RWPE1 (cell line): ENCODE results near the gene PIK3C2G.

ENCODE experiments used
- CTCF ChIA-PET: fragments of 350-600 bp; sonication (Branson Sonifier 250); formaldehyde crosslinking; extraction: SDS; loops from one replicate; lab custom pipeline; 2021; lab: Yijun Ruan, JAX
- POLR2A ChIA-PET: fragments of 400-600 bp; formaldehyde crosslinking; extraction: SDS; loops from one replicate; lab custom pipeline; 2020; ENCODE audit warnings: antibody characterized with exemption; ENCODE audit not compliant: low non-redundant PET; lab: Yijun Ruan, JAX
- DNase-seq: peaks from one replicate; pipeline ENCODE4 v3.0.0; 2012; ENCODE audit warnings: low spot score
- H3K27ac ChIP-seq: fragments of 450-650 bp; 2 replicates; pipeline ENCODE4 v1.5.1; 2017
- TF ChIP-seq, protein P1 (sequence below): fragments of 450-650 bp; conservative IDR thresholded peaks from 2 replicates; pipeline ENCODE4 v1.5.1; 2017; ENCODE audit warnings: low read depth, mild to moderate bottlenecking

The PIK3C2G gene

DNA sequence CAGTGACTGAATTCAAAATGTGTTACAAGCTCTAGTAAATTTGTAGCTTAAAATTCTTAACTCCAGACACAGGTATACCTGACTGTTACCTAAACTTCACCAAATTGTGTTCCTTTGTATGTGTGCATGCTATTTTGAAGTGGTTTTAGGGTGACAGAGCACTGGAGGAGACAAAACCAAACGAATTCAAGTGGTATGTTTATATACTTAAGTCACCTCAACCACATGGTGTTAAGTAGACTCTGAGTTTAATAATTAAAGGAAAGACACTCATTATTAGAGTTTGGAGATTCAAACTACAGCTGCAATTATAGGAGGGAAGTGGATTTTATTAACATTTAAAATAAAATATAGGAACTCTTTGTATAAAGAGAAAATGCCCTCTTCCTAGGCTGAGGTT lies 392.1 kb downstream of the PIK3C2G start:
- ChIA-PET CTCF (no interaction called here), POLR2A (no interaction called here)
- TF ChIP-seq, protein P1, sequence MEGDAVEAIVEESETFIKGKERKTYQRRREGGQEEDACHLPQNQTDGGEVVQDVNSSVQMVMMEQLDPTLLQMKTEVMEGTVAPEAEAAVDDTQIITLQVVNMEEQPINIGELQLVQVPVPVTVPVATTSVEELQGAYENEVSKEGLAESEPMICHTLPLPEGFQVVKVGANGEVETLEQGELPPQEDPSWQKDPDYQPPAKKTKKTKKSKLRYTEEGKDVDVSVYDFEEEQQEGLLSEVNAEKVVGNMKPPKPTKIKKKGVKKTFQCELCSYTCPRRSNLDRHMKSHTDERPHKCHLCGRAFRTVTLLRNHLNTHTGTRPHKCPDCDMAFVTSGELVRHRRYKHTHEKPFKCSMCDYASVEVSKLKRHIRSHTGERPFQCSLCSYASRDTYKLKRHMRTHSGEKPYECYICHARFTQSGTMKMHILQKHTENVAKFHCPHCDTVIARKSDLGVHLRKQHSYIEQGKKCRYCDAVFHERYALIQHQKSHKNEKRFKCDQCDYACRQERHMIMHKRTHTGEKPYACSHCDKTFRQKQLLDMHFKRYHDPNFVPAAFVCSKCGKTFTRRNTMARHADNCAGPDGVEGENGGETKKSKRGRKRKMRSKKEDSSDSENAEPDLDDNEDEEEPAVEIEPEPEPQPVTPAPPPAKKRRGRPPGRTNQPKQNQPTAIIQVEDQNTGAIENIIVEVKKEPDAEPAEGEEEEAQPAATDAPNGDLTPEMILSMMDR: no peak

DNA sequence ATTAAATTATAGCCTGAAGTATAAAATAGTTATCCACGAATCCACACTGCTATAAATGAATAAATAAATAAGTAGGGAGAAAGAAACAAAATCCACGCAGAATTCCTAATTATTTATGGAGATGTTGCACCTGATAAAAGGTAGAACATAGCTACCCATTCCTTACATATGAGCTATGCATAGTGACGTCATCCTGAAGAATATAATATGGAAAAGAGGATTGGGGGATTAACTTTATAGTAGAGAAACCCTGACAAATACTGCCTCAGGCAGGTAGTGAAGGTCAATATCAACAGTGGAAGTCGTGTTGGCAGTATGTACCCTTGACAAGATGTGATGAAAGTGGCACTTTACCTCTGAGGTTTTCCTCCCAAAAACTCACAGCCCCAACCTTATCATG lies 394.0 kb downstream of the PIK3C2G start:
- CTCF ChIA-PET: interaction anchor here (0.6 to 0.7 kb wide), 3 partner anchors 208 to 1708 kb away, joined by 5 to 7 read pairs (median 6); no protein-coding TSS in a partner anchor
- H3K27ac ChIP-seq: no peak overlapping the region
- POLR2A ChIA-PET: no interaction called here
- TF ChIP-seq, protein P1: no peak
- DNase-seq: no peak

More for the DNA sequence above, 392.1 kb downstream of the PIK3C2G start:
- no peak for DNase-seq
- no peak overlapping the region for H3K27ac ChIP-seq

DNA sequence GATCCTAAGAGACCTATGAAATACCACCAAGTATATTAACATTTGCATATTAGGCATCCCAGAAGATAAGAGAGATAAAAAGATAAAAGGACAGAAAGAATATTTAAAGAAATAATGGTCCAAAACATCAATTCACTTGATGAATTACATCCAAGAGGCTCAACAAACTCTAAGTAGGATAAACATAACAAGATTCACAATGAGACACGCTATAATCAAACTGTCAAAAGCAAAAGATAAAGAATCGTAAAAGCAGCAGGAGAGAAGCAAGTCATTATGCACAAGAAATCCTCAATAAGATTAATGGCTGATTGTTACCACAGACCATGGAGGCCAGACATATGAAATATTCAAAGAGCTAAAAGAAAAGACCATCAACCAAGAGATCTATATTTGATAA lies 396.9 kb downstream of the PIK3C2G start:
- ChIA-PET POLR2A (no interaction called here), CTCF (no interaction called here)
- TF ChIP-seq, protein P1: no peak
- no peak for DNase-seq
- no peak overlapping the region for H3K27ac ChIP-seq

DNA sequence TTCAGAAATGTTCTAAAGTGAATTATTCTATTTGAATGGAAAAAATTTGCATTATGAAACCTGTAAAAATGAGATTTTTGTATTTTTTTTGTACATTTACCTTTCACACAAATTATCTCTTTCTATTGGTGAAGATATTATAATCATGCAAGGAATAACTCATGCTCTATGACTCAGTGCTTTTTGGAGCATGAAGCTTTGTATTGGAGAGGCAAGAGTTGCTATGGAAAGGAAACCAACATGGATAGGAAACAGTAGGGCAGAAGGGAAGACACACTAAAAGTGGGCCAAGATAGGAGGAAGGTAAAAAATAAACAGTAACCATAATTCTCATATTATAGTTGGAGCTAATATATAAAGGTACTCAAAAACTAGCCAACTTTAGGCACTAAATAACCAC lies 397.5 kb downstream of the PIK3C2G start:
- H3K27ac ChIP-seq: no peak overlapping the region
- DNase-seq: no peak
- POLR2A ChIA-PET: no interaction called here
- TF ChIP-seq, protein P1: no peak
- CTCF ChIA-PET: no interaction called here

DNA sequence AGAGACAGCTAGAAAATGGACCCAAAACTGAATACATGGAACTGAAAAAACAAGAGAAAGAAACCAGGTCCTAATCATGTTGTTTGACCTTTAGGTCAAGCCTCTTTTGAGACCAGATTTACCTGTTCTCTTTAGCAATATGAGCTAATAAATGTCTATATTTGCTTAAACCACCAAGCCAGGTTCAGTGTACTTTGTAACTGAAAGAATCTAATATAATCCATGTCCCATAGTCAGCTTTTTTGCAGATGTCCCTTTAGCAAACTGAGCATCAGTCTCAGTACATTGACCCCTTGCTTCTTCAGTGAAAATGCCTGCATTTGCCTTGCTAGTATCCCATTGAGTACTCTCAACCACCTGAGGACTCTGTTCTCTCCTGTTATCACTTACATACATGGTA lies 414.8 kb downstream of the PIK3C2G start:
- no peak for DNase-seq
- TF ChIP-seq, protein P1: no peak
- POLR2A ChIA-PET: no interaction called here
- no peak overlapping the region for H3K27ac ChIP-seq
- CTCF ChIA-PET: no interaction called here

DNA sequence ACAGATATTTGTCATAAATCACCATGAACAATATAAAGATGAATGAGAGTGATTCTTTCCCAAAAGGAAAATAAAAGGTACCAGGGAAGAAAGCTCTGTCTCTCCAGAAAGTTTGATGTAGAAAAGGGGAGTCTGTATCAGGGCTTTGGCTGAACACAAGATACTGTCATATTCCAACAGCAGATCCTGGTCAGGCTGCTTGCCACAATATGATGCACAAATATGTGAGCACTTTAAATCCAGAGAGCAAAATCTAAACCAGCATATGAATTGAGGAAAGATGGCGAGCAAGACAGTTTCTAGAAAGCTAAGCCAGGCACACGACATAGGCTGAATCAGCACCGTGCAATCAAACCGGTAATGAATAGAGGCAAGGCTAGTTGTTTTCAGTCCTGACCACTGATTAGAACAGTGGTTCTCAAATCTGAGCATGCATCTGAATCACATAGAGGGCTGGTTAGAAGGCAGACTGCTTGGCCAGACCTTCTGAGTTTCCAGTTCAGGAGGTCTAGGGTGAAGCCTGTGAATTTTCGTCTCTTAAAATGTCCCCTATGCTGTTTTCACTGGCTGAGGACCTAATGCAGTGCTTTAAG lies 415.8 kb downstream of the PIK3C2G start:
- H3K27ac ChIP-seq: no peak overlapping the region
- no peak for DNase-seq
- TF ChIP-seq, protein P1: no peak
- POLR2A ChIA-PET: no interaction called here
- CTCF ChIA-PET: no interaction called here
